Nephron progenitor cell (in vitro differentiated cells): Measurements from ENCODE around the gene NRAP.

ENCODE experiments used
- DNase-seq: peaks from one replicate; pipeline ENCODE4 v3.0.0; 2021
- H3K27ac Mint-ChIP-seq: 2 replicates; pipeline ENCODE4 v1.8.0; 2021; ENCODE audit warnings: mild to moderate bottlenecking, moderate library complexity, mixed read lengths
- H3K27me3 Mint-ChIP-seq: 2 replicates; pipeline ENCODE4 v1.8.0; 2021; ENCODE audit warnings: mild to moderate bottlenecking, low read depth, mixed read lengths; ENCODE audit not compliant: poor library complexity
- H3K36me3 Mint-ChIP-seq: 2 replicates; pipeline ENCODE4 v1.8.0; 2021; ENCODE audit warnings: low read depth, mixed read lengths
- H3K4me1 Mint-ChIP-seq: 2 replicates; pipeline ENCODE4 v1.8.0; 2021; ENCODE audit warnings: mixed read lengths
- H3K4me3 Mint-ChIP-seq: 2 replicates; pipeline ENCODE4 v1.8.0; 2021; ENCODE audit warnings: mild to moderate bottlenecking, moderate library complexity, mixed read lengths
- H3K9me3 Mint-ChIP-seq: 2 replicates; pipeline ENCODE4 v1.8.0; 2021; ENCODE audit warnings: mild to moderate bottlenecking, moderate library complexity, mixed read lengths
- CTCF ChIP-seq: fragments of 200-600 bp; sonication (generic); IDR thresholded peaks from 2 replicates; pipeline ENCODE4 v1.5.0; 2021; ENCODE audit warnings: antibody characterized with exemption

Gene NRAP

GRCh38 chr10:113610631-113611601 is 52.9 kb downstream of the NRAP start:
- peaks cover 15% of the 10 kb centered on the region for H3K4me1 Mint-ChIP-seq
- DNase-seq, result peak; percentile 48
- H3K27me3 Mint-ChIP-seq, result peaks cover 17% of the 10 kb centered on the region
- no peaks in the 10 kb centered on the region for H3K36me3 Mint-ChIP-seq
- H3K4me3 Mint-ChIP-seq, result peak overlapping the region; percentile 25
- no peak for TF ChIP-seq CTCF
- no peaks in the 10 kb centered on the region for H3K9me3 Mint-ChIP-seq
- no peak overlapping the region for H3K27ac Mint-ChIP-seq

- H3K4me3 Mint-ChIP-seq, result no peak overlapping the region
- peaks cover 17% of the 10 kb centered on the region for H3K27me3 Mint-ChIP-seq
- no peak for TF ChIP-seq CTCF
- H3K4me1 Mint-ChIP-seq, result peaks cover 24% of the 10 kb centered on the region
- H3K36me3 Mint-ChIP-seq, result no peaks in the 10 kb centered on the region
- H3K27ac Mint-ChIP-seq, result no peak overlapping the region
- H3K9me3 Mint-ChIP-seq, result no peaks in the 10 kb centered on the region
- no peak for DNase-seq
Measured at GRCh38 chr10:113609704-113610108, 54.1 kb downstream of the NRAP start.

- Mint-ChIP-seq H3K27me3 (peaks cover 6% of the 10 kb centered on the region), H3K36me3 (no peaks in the 10 kb centered on the region)
- no peak for TF ChIP-seq CTCF
Measured at GRCh38 chr10:113605268-113605978, 58.4 kb downstream of the NRAP start.

GRCh38 chr10:113604572-113604971 is 59.3 kb downstream of the NRAP start:
- Mint-ChIP-seq H3K27me3 (peaks cover 6% of the 10 kb centered on the region), H3K4me3 (no peak overlapping the region), H3K27ac (no peak overlapping the region), H3K36me3 (no peaks in the 10 kb centered on the region), H3K4me1 (peaks cover 9% of the 10 kb centered on the region), H3K9me3 (no peaks in the 10 kb centered on the region)
- TF ChIP-seq CTCF, result no peak
- DNase-seq, result no peak

More at GRCh38 chr10:113605268-113605978, 58.4 kb downstream of the NRAP start:
- no peak for DNase-seq
- H3K4me3 Mint-ChIP-seq, result no peak overlapping the region
- peaks cover 11% of the 10 kb centered on the region for H3K4me1 Mint-ChIP-seq
- H3K27ac Mint-ChIP-seq, result no peak overlapping the region
- H3K9me3 Mint-ChIP-seq, result no peaks in the 10 kb centered on the region

- TF ChIP-seq CTCF, result no peak
- H3K27me3 Mint-ChIP-seq, result peaks cover 15% of the 10 kb centered on the region
- no peaks in the 10 kb centered on the region for H3K36me3 Mint-ChIP-seq
- no peaks in the 10 kb centered on the region for H3K9me3 Mint-ChIP-seq
- H3K4me3 Mint-ChIP-seq, result no peak overlapping the region
- H3K27ac Mint-ChIP-seq, result no peak overlapping the region
- peaks cover 9% of the 10 kb centered on the region for H3K4me1 Mint-ChIP-seq
- no peak for DNase-seq
Measured at GRCh38 chr10:113603057-113603777, 60.6 kb downstream of the NRAP start.
